Esophagus mucosa (tissue), 1 donor: Measurements from ENCODE around the gene DTWD2. TPM values are rescaled to one million over a fixed set of nuclear protein-coding genes. Genes with fewer than 3 reads are reported as not detected.
A peak's percentile ranks its signal among the peaks of the same experiment; 100 is the strongest.
"Not testable (repeated sequence)": the region's sequence is repeated elsewhere in the genome, so short reads cannot be mapped to it uniquely, and the experiment has no call there.

Source experiments
- ATAC-seq: fragments of 200-7000 bp; cut with Tn5 transposase; one replicate; pipeline ENCODE4 v1.9.1; 2020
- total RNA-seq: library from RNA; stranded (reverse); gene quantifications from one replicate; pipeline ENCODE4 v1.2.4, GENCODE V29; 2023
- donor health status: DM: yes; HTN: yes; CAD: no.

DTWD2 gene, protein sequence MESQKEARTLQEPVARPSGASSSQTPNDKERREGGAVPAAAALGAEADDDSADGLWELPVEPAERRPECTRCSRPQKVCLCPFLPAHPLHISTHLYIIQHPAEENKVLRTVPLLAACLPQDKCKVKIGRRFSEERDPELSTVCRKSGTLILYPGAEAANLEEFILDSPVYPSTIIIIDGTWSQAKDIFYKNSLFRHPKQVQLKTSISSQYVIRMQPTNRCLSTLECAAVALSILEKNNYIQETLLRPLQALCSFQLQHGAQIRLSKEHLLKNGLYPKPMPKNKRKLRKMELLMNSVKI
- total RNA-seq: 7.9 TPM

DNA sequence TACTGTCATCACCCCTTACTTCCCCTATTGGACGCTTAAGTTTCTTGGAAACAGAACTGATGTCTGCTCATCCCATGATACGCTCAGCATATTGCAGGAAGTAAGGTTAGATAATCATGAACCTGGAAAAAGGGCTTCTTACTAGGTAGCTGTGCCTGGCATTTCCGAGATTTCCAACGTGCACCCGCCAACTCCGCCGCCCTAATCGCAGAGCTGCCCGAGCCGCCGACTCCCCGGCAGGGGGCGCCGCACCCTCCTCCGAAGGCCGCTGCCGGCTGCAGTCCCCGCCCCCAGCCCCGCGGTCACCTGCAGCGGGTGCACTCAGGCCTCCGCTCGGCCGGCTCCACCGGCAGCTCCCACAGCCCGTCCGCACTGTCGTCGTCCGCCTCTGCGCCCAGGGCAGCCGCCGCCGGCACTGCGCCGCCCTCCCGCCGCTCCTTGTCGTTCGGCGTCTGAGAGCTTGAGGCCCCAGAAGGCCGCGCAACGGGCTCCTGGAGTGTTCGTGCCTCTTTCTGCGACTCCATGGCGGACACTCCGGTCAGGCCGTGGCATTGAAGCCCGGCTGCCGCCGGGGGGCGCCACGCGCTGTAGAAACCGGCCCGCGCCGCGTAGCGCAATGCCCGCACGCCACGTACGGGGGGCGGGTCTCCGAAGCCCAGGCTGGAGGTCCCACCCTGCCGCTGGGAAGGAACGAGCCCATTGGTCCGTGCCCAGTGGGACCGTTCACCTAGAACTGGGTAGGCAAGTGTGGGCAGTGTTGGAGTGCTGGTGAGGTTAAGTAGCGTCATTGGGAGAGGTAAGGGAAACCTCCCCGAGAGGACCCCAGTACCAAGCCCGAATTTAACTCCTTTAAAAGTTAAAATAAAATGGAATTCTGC is at the start of gene DTWD2:
Gene DTWD2, minus strand, starts transcription at position 560 of the 878 bp plus-strand sequence. Its CDS starts 36 bp downstream, at position 524.
- ATAC-seq: peak; percentile 99

DNA sequence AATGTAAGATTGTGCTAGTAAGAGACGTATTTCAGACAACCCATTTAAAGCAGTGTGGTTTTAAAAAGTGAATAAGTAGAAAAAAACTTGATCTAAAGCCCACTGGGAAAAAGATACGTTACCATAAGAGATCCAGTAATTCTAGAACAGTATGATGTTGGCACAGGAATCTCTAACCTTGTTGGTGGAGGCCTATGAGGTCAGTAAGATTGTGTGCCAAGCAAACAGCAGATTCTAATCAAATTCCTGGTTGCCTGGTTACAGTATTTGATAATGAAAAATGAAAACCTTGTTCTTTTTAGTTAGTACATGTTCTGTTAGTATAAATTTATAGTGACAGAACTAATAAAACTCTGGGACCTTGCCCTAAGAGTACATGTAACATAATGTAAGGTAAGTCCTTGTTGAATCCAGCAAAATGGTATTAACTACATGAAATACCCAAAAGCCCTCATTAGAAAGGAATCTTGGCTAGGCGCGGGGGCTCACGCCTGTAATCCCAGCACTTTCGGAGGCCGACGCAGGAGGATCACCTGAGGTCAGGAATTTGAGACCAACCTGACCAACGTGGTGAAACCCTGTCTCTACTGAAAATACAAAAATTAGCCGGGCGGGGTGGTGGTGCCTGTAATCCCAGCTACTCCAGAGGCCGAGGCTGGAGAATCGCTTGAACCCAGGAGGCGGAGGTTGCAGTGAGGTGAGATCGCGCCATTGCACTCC is 49.3 kb upstream of the DTWD2 start:
- no peak for ATAC-seq

DNA sequence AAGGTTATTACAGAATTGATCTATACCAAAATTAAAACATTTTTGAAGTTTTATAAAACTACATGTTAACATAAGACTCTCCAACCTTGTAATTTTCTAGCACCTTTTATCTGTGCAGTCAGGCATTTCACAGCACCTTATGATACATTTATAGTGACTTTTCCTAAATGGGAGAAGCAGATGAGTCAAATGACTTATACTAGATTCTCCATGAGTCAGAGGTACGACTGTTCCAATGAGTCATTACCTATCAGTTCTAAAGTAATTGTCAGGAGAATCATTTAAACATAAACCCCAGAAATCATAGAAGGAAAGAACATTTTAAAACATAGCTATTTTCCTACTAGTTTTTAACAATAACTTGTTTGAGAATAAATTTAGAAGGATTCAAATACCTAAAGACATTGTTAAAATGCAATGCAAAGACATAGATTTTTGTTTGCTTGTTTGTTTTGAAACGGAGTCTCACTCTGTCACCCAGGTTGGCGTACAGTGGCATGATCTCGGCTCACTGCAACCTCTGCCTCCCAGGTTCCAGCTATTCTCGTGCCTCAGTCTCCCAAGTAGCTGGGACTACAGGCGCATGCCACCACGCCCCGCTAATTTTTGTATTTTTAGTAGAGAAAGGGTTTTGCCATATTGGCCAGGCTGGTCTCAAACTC is 47.9 kb upstream of the DTWD2 start:
- peak; percentile 92 for ATAC-seq

DNA sequence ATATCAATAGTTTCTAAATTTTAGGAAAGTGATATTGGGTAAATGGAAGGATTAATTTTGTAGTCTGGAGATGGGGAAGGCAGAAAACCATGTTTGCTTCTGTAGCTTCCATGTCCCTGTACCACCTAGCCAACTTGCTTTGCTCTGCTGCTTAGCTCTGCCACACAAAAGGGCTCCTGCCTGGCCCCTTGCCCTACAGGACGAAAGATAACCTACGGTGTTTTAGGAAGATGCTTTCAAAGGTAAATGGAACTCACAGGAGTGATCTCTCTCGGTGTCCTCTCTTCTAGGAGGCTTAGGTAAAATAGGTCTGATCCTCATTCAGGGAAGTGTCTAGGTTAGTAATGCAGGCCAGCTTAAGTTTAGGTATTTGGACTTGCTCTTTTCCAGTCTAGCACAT is 44.8 kb upstream of the DTWD2 start:
- ATAC-seq: no peak

DNA sequence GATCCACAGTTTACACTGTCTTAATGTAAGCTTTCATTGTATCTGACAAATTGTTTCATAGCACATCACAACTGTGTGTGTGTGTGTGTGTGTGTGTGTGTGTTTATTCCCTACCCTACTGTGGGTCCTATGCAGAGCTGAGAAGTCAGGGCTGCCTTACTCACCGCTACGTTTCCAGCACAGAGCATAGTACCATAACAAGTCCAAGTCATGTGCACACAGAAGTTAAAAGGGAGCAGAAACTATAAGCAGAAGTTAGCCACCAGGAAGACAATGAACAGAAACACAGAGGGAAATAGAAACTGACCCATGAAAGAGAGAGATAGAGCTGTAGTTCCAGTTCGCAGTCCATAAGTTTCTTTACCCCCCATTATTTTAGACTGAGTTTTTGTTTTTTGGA is 44.3 kb upstream of the DTWD2 start:
- ATAC-seq: no peak

DNA sequence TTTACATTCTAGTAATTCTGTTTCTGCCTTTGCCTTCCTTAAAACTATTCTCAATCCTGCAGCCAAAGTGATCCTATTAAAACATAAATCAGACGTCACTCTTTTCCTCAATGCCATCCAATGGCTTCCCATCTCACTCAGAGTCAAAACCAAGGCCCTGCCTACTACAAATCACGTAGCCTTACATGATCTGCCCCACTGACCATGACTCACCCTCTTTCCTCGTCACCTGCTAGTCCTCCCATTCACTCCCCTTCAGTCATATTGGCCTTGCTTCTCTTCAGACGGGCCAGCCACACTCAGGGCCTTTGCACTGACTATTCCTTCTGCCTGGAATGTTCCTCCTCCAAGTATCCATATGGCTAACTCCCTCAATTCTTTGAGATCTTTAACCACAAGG is 43.6 kb upstream of the DTWD2 start:
- peak; percentile 83 for ATAC-seq

DNA sequence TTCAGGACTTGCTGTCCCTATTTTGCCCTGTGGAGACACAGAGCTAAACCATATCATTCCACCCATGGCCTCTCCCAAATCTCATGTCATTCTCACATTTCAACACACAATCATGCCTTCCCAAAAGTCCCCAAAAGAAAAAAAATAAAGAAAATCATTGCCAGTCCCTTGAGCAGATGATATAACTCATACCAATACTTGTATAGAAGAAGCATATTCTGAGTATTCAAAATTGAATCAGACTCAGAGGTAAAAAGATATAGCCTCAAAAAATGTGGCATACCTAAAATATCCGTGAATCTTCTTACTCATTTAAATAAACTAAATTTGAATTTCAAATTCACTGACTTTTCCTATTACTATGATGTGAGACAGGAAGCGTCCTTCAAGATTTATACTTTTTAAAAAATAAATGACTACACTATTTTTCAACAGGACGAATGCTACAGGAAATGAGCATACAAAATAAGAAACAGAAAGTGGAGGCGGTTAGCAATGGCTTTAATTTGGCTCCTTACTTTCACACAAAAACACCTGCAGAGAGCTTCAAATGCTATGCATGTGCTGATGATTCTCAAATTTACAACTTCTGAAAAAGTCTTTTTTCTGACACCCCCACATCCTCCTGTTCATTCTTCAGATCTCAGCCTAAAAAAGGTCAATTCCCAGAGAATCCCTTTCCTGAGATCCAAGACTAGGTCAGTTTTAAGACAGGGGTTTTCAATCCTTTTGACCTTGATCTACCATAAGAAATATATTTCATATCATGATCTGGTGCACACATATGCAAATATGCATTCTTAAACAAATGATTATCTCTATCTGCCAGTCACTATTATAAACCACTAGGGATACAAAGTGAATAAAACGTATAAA is 42.9 kb upstream of the DTWD2 start:
- no peak for ATAC-seq

DNA sequence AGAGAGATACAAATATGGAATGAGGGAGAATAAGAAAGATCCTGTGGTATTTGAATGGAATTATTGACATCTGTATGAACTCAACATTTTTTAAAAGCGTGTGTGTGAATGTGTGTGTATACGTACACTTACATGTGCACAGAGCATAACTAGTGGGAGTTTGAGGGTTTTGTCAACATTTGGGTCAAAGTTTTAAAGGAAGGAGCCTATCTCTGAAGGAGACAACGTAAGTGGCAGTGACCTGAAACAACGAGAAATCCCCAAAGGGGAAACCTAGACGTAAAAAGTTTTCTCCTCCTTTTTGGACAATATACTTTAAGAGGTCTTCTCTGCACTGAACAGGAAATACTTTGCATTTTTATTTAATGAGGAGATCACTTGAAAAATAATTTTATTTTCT is 40.2 kb upstream of the DTWD2 start:
- ATAC-seq: no peak

DNA sequence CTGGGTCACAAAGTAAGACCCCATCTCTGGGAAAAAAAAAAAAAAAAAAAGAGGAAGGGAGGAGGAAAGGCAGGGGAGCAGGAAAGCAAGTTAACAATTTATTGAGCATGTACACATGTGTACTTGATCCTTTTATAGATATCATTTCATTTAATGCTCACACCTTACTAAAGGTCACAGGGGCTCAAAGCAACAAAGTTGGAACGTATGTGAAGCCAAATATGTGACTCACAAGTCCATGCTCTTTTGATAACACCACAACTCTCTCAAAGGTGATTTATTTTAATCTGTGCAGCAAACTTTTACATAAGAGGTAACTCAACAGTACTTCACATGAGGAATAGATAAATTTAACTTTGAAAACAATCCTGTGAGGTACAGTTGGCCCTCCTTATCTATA is 34.4 kb upstream of the DTWD2 start:
- ATAC-seq: no peak

DNA sequence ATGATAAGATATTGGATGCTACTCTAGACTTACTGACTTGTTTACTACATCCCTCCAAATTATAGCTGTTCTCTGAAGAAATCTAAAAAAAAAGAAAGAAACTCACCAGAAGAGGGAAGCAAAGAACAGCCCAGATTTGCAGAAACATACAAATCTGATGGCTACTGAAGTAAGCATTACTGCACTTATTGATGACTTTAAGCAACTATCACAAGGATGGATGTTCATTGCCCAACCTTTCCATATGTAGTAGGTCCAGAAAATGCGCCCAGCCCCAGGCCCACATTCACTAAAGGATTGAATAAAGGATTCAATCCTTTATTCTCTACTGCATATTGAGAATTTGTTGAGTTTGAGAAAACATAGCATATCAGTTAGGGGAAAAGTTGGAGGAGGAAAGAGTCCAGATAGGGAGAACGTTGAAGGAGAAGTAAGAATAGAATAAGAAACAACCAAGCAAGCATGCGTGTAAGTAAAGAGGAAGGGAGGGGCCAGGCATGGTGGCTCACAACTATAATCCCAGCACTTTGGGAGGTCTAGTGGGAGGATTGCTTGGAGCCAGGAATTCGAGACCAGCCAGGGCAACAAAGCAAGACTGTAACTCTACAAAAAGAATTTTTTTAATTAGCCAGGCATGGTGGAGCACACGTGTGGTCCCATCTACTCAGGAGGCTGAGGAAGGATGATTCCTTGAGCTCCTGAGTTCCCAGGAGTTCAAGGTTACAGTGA is 33.8 kb upstream of the DTWD2 start:
- ATAC-seq: no peak

DNA sequence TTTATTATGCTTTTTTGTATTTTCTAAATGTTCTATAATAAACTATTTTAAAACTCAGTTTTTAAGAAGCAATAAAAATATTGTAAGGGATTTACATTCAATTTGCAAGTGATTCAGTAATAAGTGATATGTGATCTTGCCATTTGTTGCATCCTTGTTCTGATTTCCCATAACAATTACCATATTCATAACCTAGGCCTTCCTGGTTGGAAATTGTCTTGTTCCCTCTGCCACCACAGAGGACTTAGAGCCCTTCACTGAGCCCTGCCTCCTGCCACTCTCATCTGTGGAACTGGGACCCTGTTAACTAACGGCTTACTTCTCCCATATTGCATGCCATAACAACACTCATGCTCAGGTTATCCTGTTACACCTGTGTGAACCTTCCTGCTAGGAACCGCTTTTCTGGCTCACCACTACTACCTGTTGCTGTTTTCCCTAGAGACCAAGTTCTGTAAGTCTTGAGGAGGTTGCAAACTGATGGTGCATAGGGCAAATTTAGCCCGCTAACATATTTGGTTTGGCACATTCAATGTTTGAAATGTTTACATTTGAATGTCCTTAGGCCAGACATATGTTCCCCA is 32.9 kb upstream of the DTWD2 start:
- ATAC-seq: no peak

DNA sequence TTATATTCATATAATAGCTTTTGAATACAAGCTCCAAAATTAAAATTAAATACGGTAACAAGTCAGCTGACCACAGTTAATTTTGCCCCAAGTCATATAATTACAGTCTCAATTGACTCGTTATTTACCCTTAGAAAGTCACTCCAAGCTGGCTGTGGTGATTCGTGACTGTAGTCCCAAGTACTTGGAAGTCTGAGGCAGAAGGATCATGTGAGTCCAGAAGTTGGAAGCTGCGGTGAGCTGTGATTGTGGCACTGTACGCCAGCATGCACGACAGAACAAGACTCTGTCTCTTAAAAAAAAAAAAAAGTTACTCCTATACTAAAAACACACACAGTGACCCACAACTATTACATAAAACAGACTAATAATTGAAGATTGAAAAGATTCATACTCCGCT is 31.6 kb upstream of the DTWD2 start:
- no peak for ATAC-seq

DNA sequence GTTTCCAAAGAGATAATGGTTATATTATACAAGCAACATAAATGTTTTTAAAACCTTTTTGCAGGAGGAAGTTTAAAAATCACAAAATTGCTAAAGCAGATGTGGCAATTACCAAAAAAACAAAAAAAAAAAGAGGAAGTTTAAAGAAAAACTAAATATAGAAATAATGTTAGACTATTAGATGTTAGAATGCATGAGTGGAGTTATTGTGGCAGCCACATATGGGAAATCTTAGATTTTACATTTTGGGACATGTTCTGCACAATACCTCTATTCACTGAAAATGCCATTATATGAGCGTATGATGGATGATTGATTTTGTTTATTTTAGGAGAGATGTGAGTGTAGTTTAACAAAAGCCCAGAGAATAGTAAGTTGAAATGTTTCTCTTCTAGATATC is 31.2 kb upstream of the DTWD2 start:
- no peak for ATAC-seq

DNA sequence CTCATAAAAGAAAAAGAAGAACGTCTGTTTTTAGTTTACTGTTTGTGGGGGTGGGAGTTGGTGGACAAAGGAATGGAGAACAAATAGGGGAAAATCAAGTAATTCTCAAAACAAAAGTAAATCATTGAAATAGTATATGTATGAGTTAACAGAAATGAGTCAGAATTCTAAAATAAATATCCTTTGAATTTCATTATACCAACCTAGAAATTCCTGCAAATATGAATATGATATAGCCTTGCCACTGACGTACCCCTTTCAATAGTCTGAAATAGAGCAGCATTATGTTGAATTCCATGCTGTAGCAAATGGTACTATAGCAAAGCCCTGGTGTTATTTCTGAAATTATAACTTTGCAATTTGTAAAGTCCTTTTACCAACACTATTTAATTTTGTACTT is 29.6 kb upstream of the DTWD2 start:
- ATAC-seq: no peak

DNA sequence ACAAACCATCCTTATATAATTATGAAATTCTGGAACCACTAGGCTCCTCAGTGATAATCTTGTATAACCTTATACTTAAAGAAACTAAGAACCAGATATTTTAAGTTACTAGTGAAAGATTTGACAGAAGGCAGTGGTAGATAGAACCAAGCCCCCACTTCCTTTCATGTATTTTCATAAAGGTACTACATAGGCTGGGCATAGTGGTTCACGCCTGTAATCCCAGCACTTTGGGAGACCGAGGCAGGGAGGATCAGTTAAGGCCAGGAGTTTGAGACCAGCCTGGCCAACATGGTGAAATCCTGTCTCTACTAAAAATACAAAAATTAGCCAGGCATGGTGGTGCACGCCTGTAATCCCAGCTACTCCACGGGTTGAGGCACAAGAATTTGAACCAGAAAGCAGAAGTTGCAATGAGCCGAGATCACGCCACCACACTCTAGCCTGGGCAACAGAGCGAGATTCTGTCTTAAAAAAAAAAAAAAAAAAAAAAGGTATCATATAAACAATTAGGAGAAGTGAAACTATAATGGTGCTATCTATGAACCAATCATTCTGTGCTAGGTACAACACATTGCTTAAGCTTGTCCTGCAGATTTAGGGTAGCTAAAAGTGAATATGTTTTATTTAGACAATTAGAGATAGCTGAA is 27.9 kb upstream of the DTWD2 start:
- no peak for ATAC-seq

DNA sequence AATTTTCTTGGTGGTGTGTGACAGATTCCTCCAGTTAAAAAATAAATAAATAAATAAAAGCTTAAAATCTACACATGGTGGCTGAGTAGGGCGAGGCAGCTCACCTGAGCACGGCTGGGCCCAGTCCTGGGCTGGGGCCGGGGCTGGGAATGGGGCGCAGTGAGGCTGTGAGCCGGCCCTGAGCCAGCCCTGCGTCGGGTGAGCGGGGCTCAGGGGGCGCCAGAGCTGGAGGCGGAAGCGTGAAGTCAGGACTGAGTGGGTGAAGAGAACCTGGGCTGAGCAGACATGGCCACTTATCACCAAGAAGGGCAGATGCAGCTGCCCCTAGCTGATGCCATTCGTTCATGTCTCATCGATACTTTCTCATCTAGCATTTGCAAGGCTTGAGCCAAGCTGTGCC is 22.8 kb upstream of the DTWD2 start:
- no peak for ATAC-seq

DNA sequence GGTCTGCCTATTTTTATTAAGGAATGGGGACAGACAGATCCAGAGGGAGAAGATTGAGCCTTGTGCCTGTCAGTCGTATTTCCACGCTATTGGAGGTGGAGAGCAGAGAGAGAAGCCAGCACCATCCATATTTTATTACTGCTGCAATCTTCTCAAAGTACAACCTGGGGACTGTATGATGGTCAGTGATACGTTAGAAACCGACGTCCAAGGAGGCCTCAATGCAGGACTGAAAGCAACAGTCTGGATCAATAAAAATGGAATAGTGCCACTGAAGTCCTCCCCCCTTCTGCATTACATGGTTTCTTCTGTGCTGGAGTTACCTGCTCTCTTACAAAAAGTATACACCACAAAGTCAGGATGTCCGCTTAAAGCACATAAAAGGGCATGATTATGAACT is 21.9 kb upstream of the DTWD2 start:
- no peak for ATAC-seq

DNA sequence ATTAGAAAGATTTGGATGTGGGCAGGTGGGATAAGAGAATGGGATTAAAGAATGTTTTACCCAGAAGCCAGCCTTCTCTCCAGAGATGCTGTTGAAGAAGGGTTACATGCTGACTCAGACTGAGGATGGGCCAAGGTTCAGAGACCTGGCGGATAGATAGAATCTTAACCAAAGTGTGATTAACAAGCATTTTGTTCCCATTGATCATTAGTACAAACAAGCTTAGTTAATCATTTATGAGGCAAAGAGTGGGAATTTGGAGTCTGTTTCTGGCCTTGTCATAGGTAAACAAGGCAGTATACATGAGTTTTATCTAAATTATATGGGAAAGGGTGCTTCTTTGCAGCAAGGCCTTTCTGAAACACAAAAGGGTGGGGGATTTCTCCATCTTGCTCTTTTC is 20.8 kb upstream of the DTWD2 start:
- no peak for ATAC-seq

DNA sequence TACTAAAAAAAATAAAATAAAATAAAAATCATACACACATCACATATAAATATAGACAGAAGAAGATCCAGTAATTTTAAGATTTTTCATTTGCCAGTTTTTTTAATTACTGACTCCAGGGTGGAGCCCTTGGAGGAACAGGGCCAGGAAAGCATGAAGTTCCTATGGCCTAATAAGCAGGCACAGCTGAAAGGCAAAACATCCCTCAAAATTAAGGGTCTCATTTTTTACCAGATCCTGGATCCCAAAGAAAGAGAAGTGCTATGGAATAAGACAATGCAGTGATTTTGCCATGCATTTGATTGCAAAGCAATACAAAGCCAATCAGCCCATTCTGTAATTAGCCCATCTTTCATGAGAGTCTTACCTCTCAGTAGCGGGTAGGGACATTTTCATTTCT is 11.3 kb upstream of the DTWD2 start:
- no peak for ATAC-seq

DNA sequence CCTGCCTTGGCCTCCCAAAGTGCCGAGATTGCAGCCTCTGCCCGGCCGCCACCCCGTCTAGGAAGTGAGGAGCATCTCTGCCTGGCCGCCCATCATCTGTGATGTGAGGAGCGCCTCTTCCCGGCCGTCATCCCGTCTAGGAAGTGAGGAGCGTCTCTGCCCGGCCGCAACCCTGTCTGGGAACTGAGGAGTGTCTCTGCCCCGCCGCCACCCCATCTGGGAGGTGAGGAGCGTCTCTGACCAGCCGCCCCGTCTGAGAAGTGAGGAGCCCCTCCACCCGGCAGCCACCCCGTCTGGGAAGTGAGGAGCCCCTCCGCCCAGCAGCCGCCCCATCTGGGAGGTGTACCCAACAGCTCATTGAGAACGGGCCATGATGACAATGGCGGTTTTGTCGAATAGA is 10.5 kb upstream of the DTWD2 start:
- ATAC-seq: not testable (repeated sequence)
